Hematopoietic multipotent progenitor cell treated with erythropoietin and hydrocortisone succinate and interleukin-3 and kit ligand, for 15 days (in vitro differentiated cells): ENCODE measurements around the gene RNF19B.
A peak's percentile ranks its signal among the peaks of the same experiment; 100 is the strongest.
"Not testable (repeated sequence)": the region's sequence is repeated elsewhere in the genome, so short reads cannot be mapped to it uniquely, and the experiment has no call there.

Experiments
- DNase-seq: peaks from one replicate; pipeline ENCODE4 v3.0.0-alpha.2; 2015; ENCODE audit warnings: low spot score

The RNF19B gene, protein sequence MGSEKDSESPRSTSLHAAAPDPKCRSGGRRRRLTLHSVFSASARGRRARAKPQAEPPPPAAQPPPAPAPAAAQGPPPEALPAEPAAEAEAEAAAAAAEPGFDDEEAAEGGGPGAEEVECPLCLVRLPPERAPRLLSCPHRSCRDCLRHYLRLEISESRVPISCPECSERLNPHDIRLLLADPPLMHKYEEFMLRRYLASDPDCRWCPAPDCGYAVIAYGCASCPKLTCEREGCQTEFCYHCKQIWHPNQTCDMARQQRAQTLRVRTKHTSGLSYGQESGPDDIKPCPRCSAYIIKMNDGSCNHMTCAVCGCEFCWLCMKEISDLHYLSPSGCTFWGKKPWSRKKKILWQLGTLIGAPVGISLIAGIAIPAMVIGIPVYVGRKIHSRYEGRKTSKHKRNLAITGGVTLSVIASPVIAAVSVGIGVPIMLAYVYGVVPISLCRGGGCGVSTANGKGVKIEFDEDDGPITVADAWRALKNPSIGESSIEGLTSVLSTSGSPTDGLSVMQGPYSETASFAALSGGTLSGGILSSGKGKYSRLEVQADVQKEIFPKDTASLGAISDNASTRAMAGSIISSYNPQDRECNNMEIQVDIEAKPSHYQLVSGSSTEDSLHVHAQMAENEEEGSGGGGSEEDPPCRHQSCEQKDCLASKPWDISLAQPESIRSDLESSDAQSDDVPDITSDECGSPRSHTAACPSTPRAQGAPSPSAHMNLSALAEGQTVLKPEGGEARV

DNA sequence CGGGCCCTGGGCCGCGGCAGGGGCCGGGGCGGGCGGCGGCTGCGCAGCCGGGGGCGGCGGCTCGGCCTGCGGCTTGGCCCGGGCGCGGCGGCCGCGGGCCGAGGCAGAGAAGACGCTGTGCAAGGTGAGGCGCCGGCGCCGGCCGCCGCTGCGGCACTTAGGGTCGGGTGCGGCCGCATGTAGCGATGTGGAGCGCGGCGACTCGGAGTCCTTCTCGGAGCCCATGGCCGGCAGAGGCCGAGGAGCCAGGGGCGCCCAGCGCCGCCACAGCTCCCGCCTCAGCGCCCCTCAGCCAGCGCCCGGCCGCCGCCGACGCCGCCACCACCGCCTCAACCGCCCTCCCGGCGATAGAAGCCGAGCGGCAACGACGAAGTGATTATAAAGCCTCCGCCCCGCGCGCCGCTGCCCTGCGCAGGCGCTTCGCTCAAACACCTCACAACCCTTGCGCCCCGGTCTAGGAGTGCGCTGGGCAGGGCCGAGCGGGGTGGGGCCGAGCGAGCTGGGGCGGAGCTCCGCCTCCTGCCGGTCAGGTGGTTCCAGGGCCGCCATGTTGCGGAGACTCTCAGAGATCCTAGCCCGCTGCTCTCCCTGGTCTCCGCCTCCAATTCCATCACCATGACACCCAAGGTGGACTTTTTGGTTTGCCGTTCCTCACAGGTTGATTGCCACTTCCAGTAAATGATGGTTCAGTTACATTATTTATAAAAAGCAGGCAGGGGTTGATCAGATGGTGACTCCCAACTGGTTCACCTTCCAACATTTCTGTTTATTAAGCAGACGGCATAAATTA, at the start of gene RNF19B:
Gene RNF19B (minus strand): TSS at position 349 of the 790 bp plus-strand sequence. CDS start 124 bp downstream, at position 225.
- DNase-seq: peak; percentile 94

DNA sequence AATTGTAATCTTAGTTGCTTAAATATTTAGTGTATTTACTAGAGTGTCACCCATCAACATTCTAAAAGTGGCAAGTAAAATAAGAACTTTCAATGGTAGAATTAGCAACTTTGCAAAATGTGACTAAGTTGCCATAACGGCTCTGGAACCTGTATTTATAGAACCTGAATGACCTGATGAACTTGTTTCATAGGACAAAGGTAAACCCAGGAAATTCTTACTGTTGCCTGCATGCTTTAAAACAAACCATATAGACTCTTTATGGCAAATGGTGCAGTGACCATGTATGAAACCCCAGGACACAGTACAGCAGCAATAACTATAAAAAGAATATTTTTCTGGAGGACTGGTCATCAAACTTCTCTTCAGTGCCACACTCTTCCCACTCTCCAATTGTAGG, 49.2 kb upstream of the RNF19B start:
- DNase-seq: no peak

DNA sequence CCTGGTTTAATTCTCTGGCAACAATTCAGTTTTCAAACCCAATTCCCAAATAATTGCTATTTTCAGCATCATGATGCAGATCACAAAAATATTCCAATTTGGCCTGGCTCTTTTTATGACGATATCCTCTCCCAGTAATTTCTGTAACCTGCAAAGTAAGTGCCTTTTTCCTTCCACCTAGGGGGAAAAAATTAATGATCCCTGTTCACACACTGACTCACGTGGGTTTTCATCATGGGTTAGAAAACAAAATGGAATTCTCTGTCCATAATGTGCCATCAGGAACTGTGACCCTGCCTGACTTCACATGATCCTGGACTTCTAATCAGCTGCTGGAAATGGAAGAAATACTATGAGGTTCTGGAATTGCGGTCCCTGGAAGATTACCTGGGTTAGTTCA, 47.6 kb upstream of the RNF19B start:
- DNase-seq: no peak

DNA sequence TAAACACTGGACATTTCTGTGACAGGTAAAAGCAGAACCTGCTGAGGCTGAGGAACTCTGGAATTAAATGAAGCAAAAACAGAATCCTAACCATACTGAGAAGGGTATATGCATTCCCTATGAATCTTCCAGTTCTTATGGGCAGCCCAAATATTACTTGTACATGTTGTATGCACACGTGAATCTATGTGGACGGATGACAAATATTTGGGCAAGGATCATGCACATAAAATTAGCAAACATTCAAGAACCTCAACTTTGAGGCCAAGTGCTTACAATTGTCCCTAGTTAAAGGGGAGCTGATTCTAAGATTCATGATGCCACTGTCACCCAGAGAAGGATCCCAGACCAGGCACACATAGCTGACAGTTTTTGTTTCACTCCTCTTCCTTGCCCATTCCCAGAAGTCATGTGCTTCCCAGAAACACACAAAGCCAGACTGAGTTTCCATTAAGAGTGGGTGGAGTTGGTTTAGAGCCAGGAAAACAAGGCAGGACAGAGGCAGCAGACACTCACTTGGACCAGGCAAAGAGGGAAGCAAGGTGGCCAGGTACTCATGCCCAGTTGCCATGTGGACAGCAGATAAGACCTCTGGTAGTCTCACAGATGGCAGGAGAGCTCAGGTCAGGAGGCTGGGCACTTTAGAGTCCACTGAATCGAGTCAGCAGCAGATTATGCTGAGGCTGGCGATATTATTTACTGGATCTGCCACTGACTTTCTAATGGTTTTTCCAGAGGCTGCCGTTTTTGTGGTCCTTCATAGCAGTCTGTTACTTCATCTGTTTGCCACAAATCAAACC, 46.5 kb upstream of the RNF19B start:
- no peak for DNase-seq

DNA sequence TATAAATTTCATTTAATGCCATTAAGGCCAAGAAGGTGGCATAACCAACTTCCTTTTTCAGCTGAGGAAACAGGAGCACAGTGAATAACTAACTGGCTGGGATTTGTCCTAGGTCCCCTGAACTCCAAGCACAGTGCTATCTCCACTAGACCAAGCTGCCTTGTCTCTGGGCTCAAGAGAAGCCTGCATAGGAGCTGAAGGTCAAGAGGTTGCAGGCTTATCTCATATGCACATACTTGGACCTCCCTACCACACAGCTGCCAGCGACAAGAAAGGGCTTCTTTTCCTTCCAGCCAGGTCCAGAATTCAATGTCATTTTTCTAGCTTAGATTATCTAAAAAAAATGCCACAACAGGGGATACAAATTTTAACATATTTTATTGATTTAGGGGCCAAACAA, 45.0 kb upstream of the RNF19B start:
- DNase-seq: peak; percentile 69

DNA sequence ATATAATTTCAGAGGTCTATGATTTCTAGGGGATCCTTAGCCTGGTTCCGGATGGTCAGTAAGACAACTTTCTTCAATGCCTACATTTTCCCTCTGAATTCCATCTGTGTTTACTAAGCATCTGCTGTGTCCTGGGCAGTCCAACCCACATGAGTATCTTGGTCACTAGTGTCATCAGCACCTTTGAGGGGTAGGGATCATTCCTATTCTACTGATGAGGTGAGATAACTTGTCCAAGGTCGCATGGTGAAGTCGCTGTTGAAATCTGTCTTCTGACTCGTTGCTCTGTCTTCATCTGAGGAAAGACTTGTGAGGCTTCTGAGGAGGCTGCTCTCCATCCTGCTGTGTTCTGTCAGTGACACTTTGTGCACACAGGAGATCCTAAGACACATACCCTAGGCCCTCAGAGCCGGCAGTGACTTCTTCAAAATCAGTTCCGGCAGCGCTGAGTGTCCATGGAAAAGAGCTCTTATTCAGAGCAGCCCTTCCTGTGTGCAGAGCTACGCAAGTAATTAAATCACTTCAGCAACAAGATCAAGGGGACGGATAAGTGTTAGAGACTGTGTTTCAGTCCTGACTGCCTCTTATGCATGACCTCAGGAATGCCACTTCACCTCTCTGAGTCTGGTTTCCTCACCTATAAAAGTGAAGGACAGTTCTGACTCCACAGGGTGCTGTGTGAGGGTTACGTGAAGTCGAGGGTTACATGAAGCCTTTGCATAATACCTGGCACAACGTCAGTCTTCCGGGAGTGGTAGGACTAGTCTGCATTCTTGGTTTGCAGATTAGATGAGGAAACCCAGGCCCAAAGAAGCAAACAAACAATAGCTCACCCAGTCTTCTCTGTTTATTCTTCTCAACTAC, 43.7 kb upstream of the RNF19B start:
- no peak for DNase-seq

DNA sequence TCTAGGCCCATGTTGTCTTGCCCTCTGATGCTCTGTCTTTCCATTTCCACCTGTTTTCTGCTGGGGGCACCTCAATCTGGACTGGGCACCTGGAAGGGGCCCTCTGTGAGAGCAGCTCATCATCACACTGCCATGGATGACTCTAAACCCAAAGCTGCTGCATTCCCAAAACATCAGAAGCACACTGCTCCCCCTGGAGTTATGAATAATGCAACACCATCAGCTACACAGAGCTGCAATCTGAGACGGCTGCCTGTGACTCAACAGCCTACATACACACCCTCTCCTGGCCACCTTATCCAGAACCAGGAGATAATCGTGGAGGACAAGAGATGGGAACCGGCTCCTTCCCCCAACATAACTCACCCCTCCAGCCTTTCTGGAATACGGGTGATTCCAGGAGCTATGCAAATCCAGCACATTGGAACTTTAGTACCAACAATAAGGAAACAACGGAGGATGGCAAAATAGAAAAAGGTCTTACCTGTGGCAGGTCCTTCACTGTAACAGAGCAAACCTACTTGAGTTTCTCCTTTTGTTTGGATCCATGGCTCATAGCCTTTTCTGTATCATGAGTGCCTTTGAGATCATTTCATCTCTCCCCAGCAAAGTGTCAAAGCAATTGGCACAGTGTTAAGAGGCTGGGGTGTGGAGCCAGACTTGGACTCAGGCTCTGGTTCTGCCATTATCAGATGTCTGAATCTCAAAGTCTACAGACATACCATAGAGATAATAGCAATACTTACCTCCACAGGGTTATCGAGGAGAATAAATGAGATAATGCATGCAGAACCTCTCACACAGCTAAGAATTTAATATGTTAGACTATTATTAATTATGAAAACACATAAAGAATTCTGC, 42.8 kb upstream of the RNF19B start:
- peak; percentile 34 for DNase-seq

DNA sequence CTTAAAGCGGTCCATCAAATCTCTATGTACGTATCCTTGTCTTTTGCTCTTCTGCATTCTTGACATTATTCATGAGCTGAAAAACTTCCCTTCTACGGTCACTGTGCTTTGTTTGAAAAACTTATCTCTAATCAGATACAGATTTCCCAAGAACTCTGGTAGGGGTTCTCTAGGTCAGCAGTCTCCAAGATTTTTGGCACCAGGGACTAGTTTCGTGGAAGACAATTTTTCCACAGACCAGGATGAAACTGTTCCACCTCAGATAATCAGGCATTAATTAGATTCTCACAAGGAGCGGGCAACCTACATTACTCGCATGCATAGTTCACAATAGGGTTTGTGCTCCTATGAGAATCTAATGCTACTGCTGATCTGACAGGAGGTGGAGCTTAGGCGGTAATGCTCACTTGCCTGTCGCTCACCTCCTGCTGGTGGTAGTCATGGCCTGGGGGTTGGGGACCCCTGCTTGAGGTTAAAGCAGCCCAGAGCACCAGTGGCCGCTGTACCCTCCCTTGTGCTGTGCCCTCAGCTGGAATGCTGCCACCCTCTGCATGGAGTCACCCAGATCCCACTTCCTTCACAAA, 41.3 kb upstream of the RNF19B start:
- DNase-seq: no peak

DNA sequence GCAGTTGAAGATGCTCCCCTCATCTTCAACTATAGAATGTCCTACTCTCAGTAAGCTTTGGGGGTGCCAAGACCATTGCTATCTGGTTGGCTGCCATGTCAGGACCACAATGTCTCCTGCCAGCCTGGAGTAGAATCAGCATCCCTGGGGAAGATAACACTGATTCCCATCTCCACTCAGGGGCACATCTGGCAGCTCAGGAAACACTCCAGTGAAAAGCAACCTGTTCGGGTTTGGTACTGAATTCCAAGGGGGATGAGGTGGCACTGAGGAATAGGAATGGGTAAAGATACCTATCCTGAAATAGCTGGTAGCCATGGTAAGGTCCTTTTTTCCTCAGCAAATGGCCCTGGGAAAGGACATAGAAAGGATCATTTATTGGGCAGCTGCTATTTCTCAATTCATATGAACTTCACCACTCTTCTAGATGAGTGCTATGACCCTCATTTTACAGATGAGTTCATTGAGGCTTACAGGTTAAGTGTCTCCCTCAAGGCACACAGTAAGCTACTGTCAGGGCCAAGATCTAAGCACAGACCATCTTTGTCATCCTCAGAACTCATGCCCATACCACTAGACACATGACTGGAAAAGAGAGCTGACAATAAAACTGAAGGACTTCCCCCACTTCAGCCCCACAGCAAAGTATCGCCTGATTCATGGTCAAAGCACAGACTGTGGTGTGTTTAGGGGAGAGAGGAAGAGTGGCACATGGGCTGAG, 40.7 kb upstream of the RNF19B start:
- no peak for DNase-seq

DNA sequence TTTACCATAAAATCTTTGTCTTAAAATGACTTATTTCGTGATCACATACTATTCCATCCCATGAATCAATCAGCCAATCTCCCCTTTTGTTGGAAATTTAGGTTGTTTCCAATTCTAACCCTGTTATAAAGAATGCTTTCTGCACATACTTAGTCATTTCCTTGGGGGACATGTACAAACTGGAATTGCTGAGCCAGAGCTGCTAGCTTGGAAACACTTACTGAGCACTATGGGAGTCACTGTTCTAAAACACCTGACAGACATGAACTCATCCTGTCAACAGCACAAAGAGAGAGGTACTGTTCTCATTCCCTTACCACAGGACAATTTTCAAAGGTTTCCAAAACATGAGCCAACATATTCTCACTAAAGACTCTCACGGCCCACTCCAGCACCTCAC, 40.0 kb upstream of the RNF19B start:
- no peak for DNase-seq

DNA sequence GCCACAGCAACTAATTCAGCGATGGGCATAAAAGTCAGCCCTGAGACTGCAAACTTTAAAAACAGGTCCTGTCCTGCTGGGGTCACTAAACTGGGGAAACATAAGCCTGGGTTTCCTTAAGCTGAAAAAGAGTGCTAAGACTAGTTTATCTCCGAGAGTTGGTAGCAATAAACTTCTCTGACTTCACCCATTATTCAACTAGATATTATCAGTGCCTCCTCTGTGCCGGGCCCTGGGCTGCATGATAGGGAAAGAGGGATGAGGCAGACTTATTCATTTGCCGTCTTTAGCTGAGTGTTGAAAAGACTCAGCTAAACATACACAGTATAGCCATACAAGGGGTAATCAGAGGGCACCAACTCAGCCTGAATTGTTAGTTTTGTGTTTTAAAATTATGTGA, 39.0 kb upstream of the RNF19B start:
- no peak for DNase-seq

DNA sequence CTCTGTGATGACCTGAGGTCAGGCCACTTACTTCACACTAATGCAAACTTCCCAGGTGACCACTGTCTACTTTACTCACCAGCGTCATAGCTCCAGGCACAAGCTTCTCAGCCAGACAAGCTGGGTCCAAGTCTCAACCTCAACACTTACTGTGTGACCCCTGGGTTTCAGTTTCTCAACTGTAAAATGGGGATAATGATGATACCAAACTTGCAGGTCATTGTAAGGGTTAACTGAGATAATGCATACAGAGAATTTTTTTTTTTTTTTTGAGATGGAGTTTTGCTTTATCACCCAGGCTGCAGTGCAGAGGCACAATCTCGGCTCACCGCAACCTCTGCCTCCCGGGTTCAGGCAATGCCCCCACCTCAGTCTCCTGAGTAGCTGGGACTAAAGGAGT, 37.4 kb upstream of the RNF19B start:
- no peak for DNase-seq

DNA sequence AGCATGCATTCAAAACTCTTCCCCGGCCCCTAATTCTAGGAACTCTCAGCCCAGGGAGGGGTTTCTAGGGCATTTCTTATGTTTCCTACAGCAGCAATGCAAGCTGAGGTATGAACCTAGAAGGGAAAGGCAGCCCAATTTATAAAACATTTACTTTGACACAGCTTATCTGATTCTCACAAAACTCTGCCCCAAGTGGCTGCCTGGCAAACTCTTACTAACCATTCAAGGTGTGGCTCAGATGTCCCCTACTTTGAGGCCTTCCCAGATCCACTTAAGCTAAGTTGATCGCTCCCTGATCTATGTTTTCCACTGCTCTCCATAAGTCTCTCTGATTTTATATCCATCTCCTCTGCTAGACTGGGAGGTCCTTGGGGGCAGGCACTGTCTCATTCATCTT, 36.7 kb upstream of the RNF19B start:
- no peak for DNase-seq

DNA sequence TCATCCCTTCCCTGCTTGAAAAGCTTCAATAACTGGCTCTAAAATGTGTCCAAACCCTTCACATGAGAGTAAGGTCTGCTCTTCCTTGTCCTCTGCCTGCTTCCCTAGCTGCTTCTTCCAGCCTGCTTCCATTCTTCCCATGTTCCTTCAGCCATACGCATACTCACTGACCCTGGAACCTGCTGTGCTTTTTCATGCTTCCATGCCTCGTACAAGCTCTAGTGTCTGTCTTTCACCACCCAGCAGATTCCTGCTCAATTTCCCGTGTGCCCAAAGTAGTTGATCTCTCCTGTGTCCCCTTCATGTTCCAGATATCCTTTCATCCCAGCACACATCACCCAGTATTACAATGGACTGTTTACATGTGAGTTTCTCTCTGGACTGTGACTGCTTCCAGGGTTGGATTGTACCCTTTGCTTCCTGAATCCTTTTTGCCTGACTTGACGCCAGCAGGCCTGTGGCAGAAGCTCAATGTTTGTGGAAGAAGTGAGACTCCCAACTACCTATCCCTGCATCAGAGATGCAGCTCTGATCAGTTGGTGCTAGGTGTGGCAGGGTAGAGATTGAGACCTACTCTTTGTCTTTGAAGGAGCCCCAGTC, 35.9 kb upstream of the RNF19B start:
- no peak for DNase-seq

DNA sequence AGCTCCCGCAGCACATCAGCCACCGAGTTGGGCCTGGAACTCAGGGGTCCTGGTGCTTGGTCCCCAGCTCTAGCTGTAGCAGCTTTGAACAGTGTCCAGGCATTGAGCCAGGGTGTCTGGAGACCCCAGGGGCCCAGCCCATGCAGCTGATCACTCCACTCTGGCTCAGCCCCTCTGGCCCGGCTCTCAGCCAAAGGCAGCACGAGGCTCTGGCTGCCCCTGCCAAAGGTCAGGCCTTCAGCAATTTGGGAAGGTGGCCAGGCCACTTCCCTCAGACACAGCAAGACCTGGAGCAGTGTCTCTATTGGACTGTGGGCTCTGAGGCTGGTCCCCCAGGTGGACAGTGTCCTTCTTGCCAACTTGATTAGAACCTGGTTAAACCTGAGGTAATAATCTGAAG, 34.4 kb upstream of the RNF19B start:
- no peak for DNase-seq

DNA sequence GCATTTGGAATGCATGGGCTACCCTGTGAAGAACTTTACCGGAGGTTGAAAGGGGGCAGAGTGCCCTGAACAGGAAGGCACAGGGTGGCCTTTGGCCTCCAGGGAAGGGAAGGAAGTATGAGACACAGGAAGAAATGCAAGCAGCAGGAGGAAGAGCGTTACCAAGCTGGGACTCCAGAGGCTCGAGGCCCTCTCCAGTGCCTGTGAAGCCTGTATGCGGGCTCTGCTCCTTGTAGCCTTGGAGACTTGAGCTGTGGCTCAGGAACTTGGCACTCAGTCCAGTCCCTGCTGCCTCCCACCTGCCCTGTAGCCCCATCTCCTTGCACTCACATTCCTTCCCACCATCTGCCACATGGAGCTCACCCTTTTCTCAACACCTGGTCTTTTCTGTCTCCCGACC, 33.5 kb upstream of the RNF19B start:
- DNase-seq: no peak

DNA sequence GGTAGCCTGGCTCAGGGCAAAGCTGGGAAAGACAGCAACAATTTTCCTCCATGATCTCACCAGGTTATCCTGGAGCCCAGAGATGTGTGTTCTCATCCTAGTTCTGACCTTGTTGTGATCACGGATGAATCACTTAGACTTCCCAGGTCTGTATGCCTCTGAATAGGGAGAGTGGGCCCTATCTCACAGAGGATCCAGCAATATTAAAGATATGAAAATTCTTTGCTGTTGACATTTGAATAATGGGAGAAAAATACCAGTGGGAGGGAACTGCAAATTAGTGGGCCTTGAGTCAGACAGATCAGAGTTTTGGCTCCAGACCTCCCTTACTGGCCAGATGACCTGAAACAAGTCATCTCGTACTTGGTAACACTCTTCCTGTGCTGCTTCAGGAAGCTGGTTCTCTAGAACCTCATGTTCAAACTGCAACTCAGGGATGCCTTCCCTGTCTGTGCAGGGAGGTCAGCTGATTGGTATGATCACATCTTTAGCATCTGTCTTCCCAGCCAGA, 32.8 kb upstream of the RNF19B start:
- no peak for DNase-seq

DNA sequence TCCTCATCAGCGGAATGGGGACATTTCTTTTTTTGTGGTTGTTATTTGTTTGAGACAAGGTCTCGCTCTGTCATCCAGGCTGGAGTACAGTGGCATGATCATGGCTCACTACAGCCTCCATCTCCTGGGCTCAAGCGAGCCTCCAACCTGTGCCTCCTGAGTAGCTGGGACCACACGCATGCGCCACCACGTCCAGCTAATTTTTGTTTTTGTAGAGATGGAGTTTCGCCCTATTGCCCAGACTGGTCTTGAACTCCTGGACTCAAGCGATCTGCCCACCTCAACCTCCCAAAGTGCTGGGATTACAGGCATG, 28.7 kb upstream of the RNF19B start:
- not testable (repeated sequence) for DNase-seq
